Measurements from ENCODE around the gene LENG8. TPM values are rescaled to one million over a fixed set of nuclear protein-coding genes. Genes with fewer than 3 reads are reported as not detected.

Gene LENG8
- total and polyA plus RNA-seq, 10 of the 15 experiments (the other 5 are each of a cell fraction or from before 2014, with no cell fraction given), result 2.3 to 145 (median 34.4) TPM

DNA sequence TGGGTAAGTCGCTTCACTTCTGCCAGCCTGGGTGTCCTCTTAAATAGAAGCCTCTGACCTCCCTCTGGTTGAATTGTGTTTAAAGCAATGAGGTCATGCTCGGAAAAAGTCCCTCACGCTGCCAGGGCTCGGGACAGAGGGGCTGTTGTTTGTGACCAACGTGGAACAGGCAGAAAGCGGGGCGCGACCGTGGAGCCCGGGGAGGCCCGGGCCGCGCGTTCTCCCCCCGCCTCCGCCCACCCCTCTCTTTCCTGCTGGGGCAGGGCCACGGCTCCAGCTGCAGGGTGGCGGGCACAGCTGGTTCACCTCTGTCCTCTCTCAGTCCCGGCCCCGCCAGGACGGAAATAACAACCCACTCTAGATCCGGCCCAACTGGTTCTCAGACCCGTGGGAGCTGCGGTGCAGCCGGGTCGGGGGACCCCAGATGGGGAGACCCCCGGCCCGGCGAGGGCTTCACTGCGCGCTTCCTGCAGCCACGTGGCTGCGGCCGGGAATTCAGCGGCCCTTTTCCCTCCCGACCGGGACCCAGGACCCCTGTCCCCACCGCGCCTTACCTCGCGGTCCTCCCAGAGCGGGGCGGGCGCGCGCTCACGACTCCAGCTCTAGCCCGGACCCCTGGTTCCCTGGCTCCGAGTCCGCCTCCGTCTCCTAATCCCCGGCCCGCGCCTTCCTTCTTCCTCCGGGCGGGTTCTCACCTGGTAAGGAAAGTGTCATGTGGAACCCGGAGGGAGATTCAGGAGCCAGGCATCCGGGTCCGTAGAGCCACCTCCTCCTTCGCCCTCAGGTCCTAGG, 22.2 kb downstream of the LENG8 start (continued):
- TF ChIP-seq TCF12 (IDR thresholded peaks at IDR 0.05; ENCODE audit: low read depth, low read length) (peak; percentile 78; the same call in 1 of the 2 replicates), POLR2AphosphoS5 (IDR thresholded peaks at IDR 0.05; ENCODE audit: low read length) (0 out of 2 replicates have a peak, but pooled peaks have one; percentile 31), RELA (IDR thresholded peaks at IDR 0.05; ENCODE audit: borderline replicate concordance, partially characterized antibody) (peak; percentile 19), ATF7 (IDR thresholded peaks at IDR 0.05; ENCODE audit: low read depth) (peak; percentile 82), BRCA1 (IDR thresholded peaks at IDR 0.05; ENCODE audit: low read depth, low read length) (no peak), ZBED1 (IDR thresholded peaks at IDR 0.05; ENCODE audit: borderline replicate concordance) (no peak), GATAD2B (conservative IDR thresholded peaks at IDR 0.05; ENCODE audit: low read depth) (peak; percentile 77), NFYB (IDR thresholded peaks at IDR 0.05; ENCODE audit: insufficient read depth, low read depth, low read length) (no peak), RAD51 (IDR thresholded peaks at IDR 0.05) (no peak), IKZF1 (conservative IDR thresholded peaks at IDR 0.05) (peak; percentile 71), POU2F2 (IDR thresholded peaks at IDR 0.05; ENCODE audit: borderline replicate concordance, low read depth, low read length) (no peak), SUZ12 (IDR thresholded peaks at IDR 0.05; ENCODE audit: unreplicated experiment) (no peak)
- TF ChIP-seq, protein P1, sequence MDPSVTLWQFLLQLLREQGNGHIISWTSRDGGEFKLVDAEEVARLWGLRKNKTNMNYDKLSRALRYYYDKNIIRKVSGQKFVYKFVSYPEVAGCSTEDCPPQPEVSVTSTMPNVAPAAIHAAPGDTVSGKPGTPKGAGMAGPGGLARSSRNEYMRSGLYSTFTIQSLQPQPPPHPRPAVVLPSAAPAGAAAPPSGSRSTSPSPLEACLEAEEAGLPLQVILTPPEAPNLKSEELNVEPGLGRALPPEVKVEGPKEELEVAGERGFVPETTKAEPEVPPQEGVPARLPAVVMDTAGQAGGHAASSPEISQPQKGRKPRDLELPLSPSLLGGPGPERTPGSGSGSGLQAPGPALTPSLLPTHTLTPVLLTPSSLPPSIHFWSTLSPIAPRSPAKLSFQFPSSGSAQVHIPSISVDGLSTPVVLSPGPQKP (IDR thresholded peaks at IDR 0.05; ENCODE audit: low read depth, low read length), result no peak
- TF ChIP-seq, protein P2, sequence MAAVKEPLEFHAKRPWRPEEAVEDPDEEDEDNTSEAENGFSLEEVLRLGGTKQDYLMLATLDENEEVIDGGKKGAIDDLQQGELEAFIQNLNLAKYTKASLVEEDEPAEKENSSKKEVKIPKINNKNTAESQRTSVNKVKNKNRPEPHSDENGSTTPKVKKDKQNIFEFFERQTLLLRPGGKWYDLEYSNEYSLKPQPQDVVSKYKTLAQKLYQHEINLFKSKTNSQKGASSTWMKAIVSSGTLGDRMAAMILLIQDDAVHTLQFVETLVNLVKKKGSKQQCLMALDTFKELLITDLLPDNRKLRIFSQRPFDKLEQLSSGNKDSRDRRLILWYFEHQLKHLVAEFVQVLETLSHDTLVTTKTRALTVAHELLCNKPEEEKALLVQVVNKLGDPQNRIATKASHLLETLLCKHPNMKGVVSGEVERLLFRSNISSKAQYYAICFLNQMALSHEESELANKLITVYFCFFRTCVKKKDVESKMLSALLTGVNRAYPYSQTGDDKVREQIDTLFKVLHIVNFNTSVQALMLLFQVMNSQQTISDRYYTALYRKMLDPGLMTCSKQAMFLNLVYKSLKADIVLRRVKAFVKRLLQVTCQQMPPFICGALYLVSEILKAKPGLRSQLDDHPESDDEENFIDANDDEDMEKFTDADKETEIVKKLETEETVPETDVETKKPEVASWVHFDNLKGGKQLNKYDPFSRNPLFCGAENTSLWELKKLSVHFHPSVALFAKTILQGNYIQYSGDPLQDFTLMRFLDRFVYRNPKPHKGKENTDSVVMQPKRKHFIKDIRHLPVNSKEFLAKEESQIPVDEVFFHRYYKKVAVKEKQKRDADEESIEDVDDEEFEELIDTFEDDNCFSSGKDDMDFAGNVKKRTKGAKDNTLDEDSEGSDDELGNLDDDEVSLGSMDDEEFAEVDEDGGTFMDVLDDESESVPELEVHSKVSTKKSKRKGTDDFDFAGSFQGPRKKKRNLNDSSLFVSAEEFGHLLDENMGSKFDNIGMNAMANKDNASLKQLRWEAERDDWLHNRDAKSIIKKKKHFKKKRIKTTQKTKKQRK (IDR thresholded peaks at IDR 0.05; ENCODE audit: low read depth, low read length), result no peak
- TF ChIP-seq, protein P3, sequence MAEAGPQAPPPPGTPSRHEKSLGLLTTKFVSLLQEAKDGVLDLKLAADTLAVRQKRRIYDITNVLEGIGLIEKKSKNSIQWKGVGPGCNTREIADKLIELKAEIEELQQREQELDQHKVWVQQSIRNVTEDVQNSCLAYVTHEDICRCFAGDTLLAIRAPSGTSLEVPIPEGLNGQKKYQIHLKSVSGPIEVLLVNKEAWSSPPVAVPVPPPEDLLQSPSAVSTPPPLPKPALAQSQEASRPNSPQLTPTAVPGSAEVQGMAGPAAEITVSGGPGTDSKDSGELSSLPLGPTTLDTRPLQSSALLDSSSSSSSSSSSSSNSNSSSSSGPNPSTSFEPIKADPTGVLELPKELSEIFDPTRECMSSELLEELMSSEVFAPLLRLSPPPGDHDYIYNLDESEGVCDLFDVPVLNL (IDR thresholded peaks at IDR 0.05; ENCODE audit: low read depth, low read length), result no peak

Measured in GM12878 (cell line).